Dermis microvascular lymphatic vessel endothelial cell (primary cell): Measurements from ENCODE around the gene SLC9A1. TPM values are rescaled to one million over a fixed set of nuclear protein-coding genes. Genes with fewer than 3 reads are reported as not detected.
A peak's percentile ranks its signal among the peaks of the same experiment; 100 is the strongest.

Experiments
- DNase-seq, 2 donors: peaks; one replicate each; pipeline versions ENCODE4 v3.0.0 to v3.0.0-alpha.2; 2010; ENCODE audit warnings: low read depth in 2 of 2
- total RNA-seq: library from RNA; depleted of rRNA; stranded (reverse); fragments of >200 nt; gene quantifications from 2 replicates; pipeline ENCODE4 v1.2.1, GENCODE V29; 2014

Gene SLC9A1
- total RNA-seq, 1 donor from 2014 or later = 3.9 TPM

- no peak for DNase-seq
These were observed 4.3 kb downstream of the SLC9A1 start for GRCh38 chr1:27150641-27151040.

GRCh38 chr1:27150183-27150582 lies 4.7 kb downstream of the SLC9A1 start:
- no peak for DNase-seq

GRCh38 chr1:27149762-27150113 lies 5.2 kb downstream of the SLC9A1 start:
- DNase-seq = no peak

- no peak for DNase-seq
These were observed 5.7 kb downstream of the SLC9A1 start for GRCh38 chr1:27149084-27149761.

- no peak for DNase-seq
These were observed 6.3 kb downstream of the SLC9A1 start for GRCh38 chr1:27148591-27148990.

GRCh38 chr1:27147842-27148518 lies 6.9 kb downstream of the SLC9A1 start:
- no peak for DNase-seq

GRCh38 chr1:27145934-27146354 lies 9.0 kb downstream of the SLC9A1 start:
- no peak for DNase-seq

GRCh38 chr1:27144920-27145661 lies 9.8 kb downstream of the SLC9A1 start:
- no peak for DNase-seq

GRCh38 chr1:27144049-27144748 lies 10.7 kb downstream of the SLC9A1 start:
- no peak for DNase-seq

GRCh38 chr1:27143401-27143800 lies 11.5 kb downstream of the SLC9A1 start:
- DNase-seq = peak in 1 of 2 donors; percentile 26

- no peak for DNase-seq
These were observed 12.5 kb downstream of the SLC9A1 start for GRCh38 chr1:27142464-27142863.

GRCh38 chr1:27141266-27142003 lies 13.5 kb downstream of the SLC9A1 start:
- no peak for DNase-seq

GRCh38 chr1:27139980-27140379 lies 14.9 kb downstream of the SLC9A1 start:
- DNase-seq = no peak

- no peak for DNase-seq
These were observed 16.0 kb downstream of the SLC9A1 start for GRCh38 chr1:27138927-27139326.

- no peak for DNase-seq
These were observed 16.6 kb downstream of the SLC9A1 start for GRCh38 chr1:27138368-27138767.

- no peak for DNase-seq
These were observed 17.3 kb downstream of the SLC9A1 start for GRCh38 chr1:27137544-27138075.

GRCh38 chr1:27136998-27137542 lies 17.9 kb downstream of the SLC9A1 start:
- DNase-seq = no peak

GRCh38 chr1:27136236-27136551 lies 18.7 kb downstream of the SLC9A1 start:
- peak in 1 of 2 donors; percentile 40 for DNase-seq

GRCh38 chr1:27135541-27136235 lies 19.2 kb downstream of the SLC9A1 start:
- no peak for DNase-seq

GRCh38 chr1:27133991-27134390 lies 20.9 kb downstream of the SLC9A1 start:
- DNase-seq = no peak
